CD4-positive, alpha-beta T cell (primary cell): ENCODE data around the gene HDAC9. TPM values are rescaled to one million over a fixed set of nuclear protein-coding genes. Genes with fewer than 3 reads are reported as not detected.

Experiments used
- ATAC-seq: fragments of 200-7000 bp; cut with Tn5 transposase; one replicate; pipeline ENCODE4 v1.10.0; 2022; ENCODE audit warnings: mild to moderate bottlenecking; ENCODE audit not compliant: poor library complexity
- CTCF ChIA-PET: fragments of 350-600 bp; sonication (Branson Sonifier 250); formaldehyde crosslinking; loops from one replicate; lab custom pipeline; 2021; ENCODE audit warnings: antibody characterized with exemption, inconsistent platforms; lab: Charles Lee
- POLR2A ChIA-PET: fragments of 350-600 bp; sonication (Branson Sonifier 250); formaldehyde crosslinking; loops from one replicate; lab custom pipeline; 2021; ENCODE audit warnings: antibody characterized with exemption, inconsistent platforms; lab: Charles Lee
- DNase-seq, 14 experiments: peaks; one replicate each; pipeline ENCODE4 v3.0.0-alpha.2; 2013 to 2020; ENCODE audit warnings: mixed read lengths in 2 of 14
- H3K27ac ChIP-seq, 2 donors: one replicate each; pipeline versions ENCODE4 v1.5.1 to v1.7.0; 2013; ENCODE audit warnings: low read length in 2 of 2, low read depth in 1 of 2, mild to moderate bottlenecking in 1 of 2
- H3K27me3 ChIP-seq, 2 experiments: 1 replicate in 1 of 2; 2 replicates in 1 of 2; pipeline versions ENCODE4 v1.6.1 to v1.7.0; 2013; ENCODE audit warnings: low read length in 2 of 2, control low read depth in 1 of 2, mild to moderate bottlenecking in 1 of 2, moderate library complexity in 1 of 2; ENCODE audit not compliant: insufficient read depth in 2 of 2, control insufficient read depth in 1 of 2
- H3K36me3 ChIP-seq: one replicate; pipeline ENCODE4 v1.6.1; 2013; ENCODE audit warnings: low read length, control low read depth; ENCODE audit not compliant: insufficient read depth
- H3K4me1 ChIP-seq: one replicate; pipeline ENCODE4 v1.6.1; 2013; ENCODE audit warnings: low read length, control low read depth; ENCODE audit not compliant: insufficient read depth
- H3K4me3 ChIP-seq: one replicate; pipeline ENCODE4 v1.5.1; 2013; ENCODE audit warnings: mild to moderate bottlenecking, low read length, moderate library complexity
- H3K9me3 ChIP-seq, 2 experiments: 1 replicate in 1 of 2; 2 replicates in 1 of 2; pipeline versions ENCODE4 v1.6.1 to v1.7.0; 2013; ENCODE audit warnings: low read length in 2 of 2, mild to moderate bottlenecking in 2 of 2, control low read depth in 1 of 2, moderate library complexity in 1 of 2; ENCODE audit not compliant: control insufficient read depth in 1 of 2, insufficient read depth in 1 of 2
- H3K27ac Mint-ChIP-seq: one replicate; pipeline ENCODE4 v1.8.0; 2020; ENCODE audit warnings: mixed read lengths
- H3K27me3 Mint-ChIP-seq: one replicate; pipeline ENCODE4 v1.8.0; 2021; ENCODE audit warnings: mixed read lengths
- H3K36me3 Mint-ChIP-seq: one replicate; pipeline ENCODE4 v1.8.0; 2021; ENCODE audit warnings: low read depth, mixed read lengths
- H3K4me1 Mint-ChIP-seq: one replicate; pipeline ENCODE4 v1.8.0; 2021; ENCODE audit warnings: low read depth, mixed read lengths
- H3K4me3 Mint-ChIP-seq: one replicate; pipeline ENCODE4 v1.8.0; 2020; ENCODE audit warnings: mild to moderate bottlenecking, mixed read lengths
- H3K9me3 Mint-ChIP-seq: one replicate; pipeline ENCODE4 v1.8.0; 2020; ENCODE audit warnings: mixed read lengths
- CTCF ChIP-seq: fragments of 200-600 bp; IDR thresholded peaks from one replicate; pipeline ENCODE4 v1.8.0; 2022; ENCODE audit warnings: antibody characterized with exemption, mild to moderate bottlenecking
- intact Hi-C, 2 experiments: fragments of 100-400 bp; cut with DNase I in 1 of 2; cut with micrococcal nuclease in 1 of 2; formaldehyde crosslinking; loops; one replicate each; pipeline versions ENCODE4 v1.15.1 to v1.9.0; 2023 to 2025; cut with DNase I, micrococcal nuclease
- total RNA-seq, 174 experiments: library from RNA in 2 of 174; stranded (reverse) in 2 of 174; gene quantifications; one replicate each; pipeline ENCODE4 v1.2.3 and lab custom pipeline; 2021 to 2026

Gene HDAC9
- total RNA-seq, 2 experiments from 2014 or later: 0.73 to 1.2 TPM

DNA sequence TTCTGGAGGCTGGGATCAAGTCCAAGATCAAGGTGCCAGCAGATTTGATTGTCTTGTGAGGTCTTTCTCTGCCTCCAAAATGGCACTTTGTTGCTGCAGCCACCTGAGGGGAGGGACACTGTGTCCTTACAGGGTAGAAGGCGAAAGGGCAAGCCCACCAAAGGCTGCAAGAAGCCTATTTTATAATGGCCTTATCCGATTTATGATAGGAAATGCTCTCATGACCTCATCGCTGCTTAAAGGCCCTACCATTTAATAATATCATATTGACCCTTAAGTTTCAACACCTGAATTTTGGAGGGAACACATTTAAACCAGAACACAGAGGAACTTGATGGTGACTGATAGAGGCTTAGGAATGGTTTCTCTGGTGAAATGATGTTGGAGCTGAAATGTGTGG lies 325.4 kb downstream of the HDAC9 start:
- intact Hi-C loops: no loop called here
- no peaks in the 10 kb centered on the region for H3K27me3 ChIP-seq
- peaks cover 0 to 8% of the 10 kb centered on the region in 2 experiments for H3K9me3 ChIP-seq
- H3K36me3 ChIP-seq: no peaks in the 10 kb centered on the region
- Mint-ChIP-seq H3K4me3 (no peak overlapping the region), H3K27ac (no peak overlapping the region), H3K9me3 (no peaks in the 10 kb centered on the region), H3K4me1 (no peaks in the 10 kb centered on the region), H3K27me3 (no peaks in the 10 kb centered on the region), H3K36me3 (no peaks in the 10 kb centered on the region)
- CTCF ChIA-PET: no interaction called here
- POLR2A ChIA-PET: no interaction called here
- H3K27ac ChIP-seq: no peak overlapping the region
- H3K4me3 ChIP-seq: no peak overlapping the region
- TF ChIP-seq CTCF: no peak
- no peak for ATAC-seq
- DNase-seq: no peak
- H3K4me1 ChIP-seq: no peaks in the 10 kb centered on the region

GRCh38 chr7:18821554-18821953 lies 326.0 kb downstream of the HDAC9 start:
- ChIA-PET POLR2A (no interaction called here), CTCF (no interaction called here)
- DNase-seq: no peak
- no peak for ATAC-seq
- no peak overlapping the region for H3K27ac Mint-ChIP-seq
- no peak overlapping the region for H3K27ac ChIP-seq
- intact Hi-C loops: no loop called here
- H3K36me3 Mint-ChIP-seq: no peaks in the 10 kb centered on the region
- H3K9me3 Mint-ChIP-seq: no peaks in the 10 kb centered on the region
- no peak overlapping the region for H3K4me3 ChIP-seq
- no peaks in the 10 kb centered on the region for H3K36me3 ChIP-seq
- no peaks in the 10 kb centered on the region for H3K4me1 ChIP-seq
- H3K9me3 ChIP-seq: peaks cover 0 to 8% of the 10 kb centered on the region in 2 experiments
- H3K4me3 Mint-ChIP-seq: no peak overlapping the region
- no peaks in the 10 kb centered on the region for H3K27me3 ChIP-seq
- no peaks in the 10 kb centered on the region for H3K27me3 Mint-ChIP-seq
- no peak for TF ChIP-seq CTCF
- no peaks in the 10 kb centered on the region for H3K4me1 Mint-ChIP-seq

- H3K36me3 ChIP-seq: no peaks in the 10 kb centered on the region
- H3K4me3 Mint-ChIP-seq: no peak overlapping the region
- no peaks in the 10 kb centered on the region for H3K4me1 ChIP-seq
- no peak overlapping the region for H3K27ac Mint-ChIP-seq
- ATAC-seq: no peak
- DNase-seq: no peak
- ChIA-PET CTCF (no interaction called here), POLR2A (no interaction called here)
- intact Hi-C loops: no loop called here
- H3K9me3 ChIP-seq: peaks cover 0 to 4% of the 10 kb centered on the region in 2 experiments
- H3K27ac ChIP-seq: no peak overlapping the region
- no peak overlapping the region for H3K4me3 ChIP-seq
- H3K4me1 Mint-ChIP-seq: no peaks in the 10 kb centered on the region
- H3K36me3 Mint-ChIP-seq: no peaks in the 10 kb centered on the region
- no peak for TF ChIP-seq CTCF
- no peaks in the 10 kb centered on the region for H3K27me3 Mint-ChIP-seq
- no peaks in the 10 kb centered on the region for H3K27me3 ChIP-seq
- H3K9me3 Mint-ChIP-seq: no peaks in the 10 kb centered on the region
Measured at GRCh38 chr7:18824157-18824556, 328.6 kb downstream of the HDAC9 start.
